HG02840 (cell line): ENCODE data around the gene BRME1.

Experiments used
- ATAC-seq: cut with Tn5 transposase; IDR thresholded peaks from one replicate; pipeline ENCODE4 v1.9.1; 2021; ENCODE audit warnings: mild to moderate bottlenecking, moderate library complexity, moderate number of reproducible peaks; ENCODE audit not compliant: unreplicated experiment, low FRiP score

BRME1 gene

GRCh38 chr19:13892870-13893269, 13.0 kb downstream of the BRME1 start:
- no peak for ATAC-seq

- no peak for ATAC-seq
These were observed 15.8 kb downstream of the BRME1 start for GRCh38 chr19:13890136-13890535.

GRCh38 chr19:13888281-13888680, 17.6 kb downstream of the BRME1 start:
- no peak for ATAC-seq

GRCh38 chr19:13887517-13887916, 18.4 kb downstream of the BRME1 start:
- ATAC-seq: no peak

GRCh38 chr19:13887018-13887436, 18.9 kb downstream of the BRME1 start:
- no peak for ATAC-seq

- no peak for ATAC-seq
These were observed 20.0 kb downstream of the BRME1 start for GRCh38 chr19:13885826-13886365.

GRCh38 chr19:13884726-13885591, 21.0 kb downstream of the BRME1 start:
- no peak for ATAC-seq

GRCh38 chr19:13883516-13884064, 22.3 kb downstream of the BRME1 start:
- no peak for ATAC-seq

- ATAC-seq: no peak
These were observed 23.1 kb downstream of the BRME1 start for GRCh38 chr19:13882836-13883235.

GRCh38 chr19:13882419-13882795, 23.5 kb downstream of the BRME1 start:
- no peak for ATAC-seq

GRCh38 chr19:13881692-13882418, 24.1 kb downstream of the BRME1 start:
- no peak for ATAC-seq

GRCh38 chr19:13881251-13881691, 24.6 kb downstream of the BRME1 start:
- ATAC-seq: no peak

- ATAC-seq: peak; percentile 82
These were observed 25.6 kb downstream of the BRME1 start for GRCh38 chr19:13880059-13881043.

- no peak for ATAC-seq
These were observed 28.6 kb downstream of the BRME1 start for GRCh38 chr19:13877303-13877702.

GRCh38 chr19:13876834-13877233, 29.1 kb downstream of the BRME1 start, which contains the start of gene NANOS3:
Gene NANOS3, plus strand, starts transcription at chr19:13877134. Its CDS starts 115 bp downstream, at chr19:13877249.
- no peak for ATAC-seq

GRCh38 chr19:13875824-13876223, 30.1 kb downstream of the BRME1 start:
- no peak for ATAC-seq

GRCh38 chr19:13873834-13874515, 31.9 kb downstream of the BRME1 start:
- no peak for ATAC-seq

- no peak for ATAC-seq
These were observed 33.1 kb downstream of the BRME1 start for GRCh38 chr19:13872695-13873389.

GRCh38 chr19:13872339-13872694, 33.6 kb downstream of the BRME1 start:
- no peak for ATAC-seq
